ENCODE measurements around the gene APEH. TPM values are rescaled to one million over a fixed set of nuclear protein-coding genes. Genes with fewer than 3 reads are reported as not detected.

APEH gene
- total and polyA plus RNA-seq, 2 of the 4 experiments (the other 2 are of a cell fraction), result 89.2 to 142 TPM

DNA sequence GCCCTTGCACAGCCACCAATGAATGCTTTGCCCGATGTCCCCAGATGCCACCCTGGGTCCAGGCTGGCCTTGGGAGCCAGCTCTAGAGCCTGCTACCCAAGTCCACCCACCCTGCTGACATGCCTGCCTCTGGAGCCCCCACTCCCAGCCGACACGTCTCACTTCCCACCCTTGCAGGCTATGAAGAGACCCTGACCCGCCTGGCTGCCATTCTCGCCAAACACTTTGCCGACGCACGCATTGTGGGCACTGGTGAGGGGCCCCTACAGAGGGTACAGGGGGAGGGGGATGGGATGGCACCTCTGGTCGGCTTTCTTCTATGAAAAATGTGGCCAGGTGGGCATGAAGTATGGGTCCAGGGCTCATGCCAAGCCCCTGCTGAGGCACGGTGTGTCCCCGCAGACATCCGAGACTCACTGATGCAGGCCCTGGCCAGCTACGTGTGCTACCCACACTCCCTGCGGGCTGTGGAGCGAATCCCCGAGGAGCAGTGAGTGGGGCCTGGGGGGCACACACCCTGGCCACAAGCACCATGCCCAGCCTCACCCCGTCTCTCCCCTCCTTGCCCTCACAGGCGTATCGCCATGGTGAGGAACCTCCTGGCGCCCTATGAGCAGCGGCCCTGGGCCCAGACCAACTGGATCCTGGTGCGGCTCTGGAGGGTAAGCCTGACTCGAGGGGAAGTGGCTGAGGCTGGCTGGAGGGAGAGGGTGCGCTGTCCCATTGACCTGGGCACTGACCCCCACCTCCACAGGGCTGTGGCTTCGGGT is 39.4 kb downstream of the APEH start:
- Histone ChIP-seq H3K4me2 (ENCODE audit: low read depth, low read length) (no peak overlapping the region), H3K56ac (ENCODE audit: extremely low read depth, insufficient read depth, low read length) (no peak overlapping the region), H2AFZ (replicated peaks; ENCODE audit: low read length, poor library complexity) (no peak overlapping the region), H4K91ac (ENCODE audit: insufficient read depth, low read depth, low read length) (no peak overlapping the region), H3K27me3 (ENCODE audit: control insufficient read depth, insufficient read depth, low read length) (no peaks in the 10 kb centered on the region), H2AK5ac (ENCODE audit: low read depth, low read length) (no peak overlapping the region), H2BK120ac (ENCODE audit: low read depth, low read length) (no peak overlapping the region), H3K9me3 (ENCODE audit: control insufficient read depth, insufficient read depth, low read length) (no peaks in the 10 kb centered on the region), H3K4me1 (ENCODE audit: control insufficient read depth, insufficient read depth, low read length) (no peaks in the 10 kb centered on the region), H3K23ac (ENCODE audit: low read depth, low read length) (no peak overlapping the region), H3K4me3 (ENCODE audit: insufficient read depth, low read depth, low read length) (no peak overlapping the region), H4K8ac (ENCODE audit: low read depth in 2 of 2, low read length in 2 of 2) (no peak overlapping the region), H3K14ac (replicated peaks; ENCODE audit: low read depth, low read length) (no peak overlapping the region), H3K79me1 (ENCODE audit: low read depth in 1 of 2, low read length in 2 of 2) (no peaks in the 10 kb centered on the region; a peak in 1 of 4 replicates), H2BK15ac (ENCODE audit: low read depth, low read length) (no peak overlapping the region), H4K5ac (ENCODE audit: low read depth, low read length) (no peak overlapping the region), H3K18ac (ENCODE audit: low read depth, low read length) (no peak overlapping the region), H3K9ac (ENCODE audit: low read depth, low read length) (no peak overlapping the region), H3K9me1 (ENCODE audit: insufficient read depth, low read length) (no peaks in the 10 kb centered on the region; the same call in 1 of the 2 replicates), H4K20me1 (ENCODE audit: insufficient read depth, low read length) (no peaks in the 10 kb centered on the region; the same call in 1 of the 2 replicates), H2BK20ac (ENCODE audit: low read depth, low read length) (no peak overlapping the region), H2AK9ac (replicated peaks; ENCODE audit: low read depth, low read length, poor library complexity) (no peak overlapping the region), H3K36me3 (ENCODE audit: control insufficient read depth, insufficient read depth, low read length) (peaks cover 11% of the 10 kb centered on the region; the same call in 1 of the 2 replicates), H2BK5ac (ENCODE audit: low read depth, low read length, poor library complexity, severe bottlenecking) (no peak overlapping the region), H3K4ac (ENCODE audit: low read depth, low read length) (no peak overlapping the region), H3K27ac (ENCODE audit: insufficient read depth, low read length) (no peak overlapping the region)
- TF ChIP-seq POLR2A (IDR thresholded peaks at IDR 0.05; ENCODE audit: low read depth, low read length) (no peak), SMC3 (IDR thresholded peaks at IDR 0.05; ENCODE audit: low read depth, low read length) (no peak), CEBPB (IDR thresholded peaks at IDR 0.05; ENCODE audit: low read depth, low read length) (no peak), FOS (IDR thresholded peaks at IDR 0.05; ENCODE audit: low read depth, low read length) (no peak)
- TF ChIP-seq, protein P1, sequence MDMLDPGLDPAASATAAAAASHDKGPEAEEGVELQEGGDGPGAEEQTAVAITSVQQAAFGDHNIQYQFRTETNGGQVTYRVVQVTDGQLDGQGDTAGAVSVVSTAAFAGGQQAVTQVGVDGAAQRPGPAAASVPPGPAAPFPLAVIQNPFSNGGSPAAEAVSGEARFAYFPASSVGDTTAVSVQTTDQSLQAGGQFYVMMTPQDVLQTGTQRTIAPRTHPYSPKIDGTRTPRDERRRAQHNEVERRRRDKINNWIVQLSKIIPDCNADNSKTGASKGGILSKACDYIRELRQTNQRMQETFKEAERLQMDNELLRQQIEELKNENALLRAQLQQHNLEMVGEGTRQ (IDR thresholded peaks at IDR 0.05; ENCODE audit: low read depth, low read length), result no peak
- TF ChIP-seq, protein P2, sequence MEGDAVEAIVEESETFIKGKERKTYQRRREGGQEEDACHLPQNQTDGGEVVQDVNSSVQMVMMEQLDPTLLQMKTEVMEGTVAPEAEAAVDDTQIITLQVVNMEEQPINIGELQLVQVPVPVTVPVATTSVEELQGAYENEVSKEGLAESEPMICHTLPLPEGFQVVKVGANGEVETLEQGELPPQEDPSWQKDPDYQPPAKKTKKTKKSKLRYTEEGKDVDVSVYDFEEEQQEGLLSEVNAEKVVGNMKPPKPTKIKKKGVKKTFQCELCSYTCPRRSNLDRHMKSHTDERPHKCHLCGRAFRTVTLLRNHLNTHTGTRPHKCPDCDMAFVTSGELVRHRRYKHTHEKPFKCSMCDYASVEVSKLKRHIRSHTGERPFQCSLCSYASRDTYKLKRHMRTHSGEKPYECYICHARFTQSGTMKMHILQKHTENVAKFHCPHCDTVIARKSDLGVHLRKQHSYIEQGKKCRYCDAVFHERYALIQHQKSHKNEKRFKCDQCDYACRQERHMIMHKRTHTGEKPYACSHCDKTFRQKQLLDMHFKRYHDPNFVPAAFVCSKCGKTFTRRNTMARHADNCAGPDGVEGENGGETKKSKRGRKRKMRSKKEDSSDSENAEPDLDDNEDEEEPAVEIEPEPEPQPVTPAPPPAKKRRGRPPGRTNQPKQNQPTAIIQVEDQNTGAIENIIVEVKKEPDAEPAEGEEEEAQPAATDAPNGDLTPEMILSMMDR (conservative IDR thresholded peaks at IDR 0.05; ENCODE audit: low read depth, low read length), result no peak
- intact Hi-C loops (cut with micrococcal nuclease) (no loop called here), dilution Hi-C loops (cut with HindIII; ENCODE audit: low sequenced_read_pairs, unreplicated experiment) (no loop called here), in situ Hi-C loops (cut with MboI; ENCODE audit: low sequenced_read_pairs) (no loop called here)
- no TSS peak for BruUV-seq (replicated peaks)
- ChIA-PET CTCF (no interaction called here), POLR2A (ENCODE audit: unreplicated experiment) (no interaction called here)
- no peak for ATAC-seq (ENCODE audit: low read depth)
- DNase-seq, result no peak
- WGBS, 2 experiments (ENCODE audit: extremely low coverage in 2 of 2, insufficient read length in 1 of 2), result 94% methylated on average over 7 of the region's 25 CpGs; no CpG with 5 or more reads in 1 of the 2 experiments
